Measurements from ENCODE around the gene BCL11B. TPM values are rescaled to one million over a fixed set of nuclear protein-coding genes. Genes with fewer than 3 reads are reported as not detected.

BCL11B gene
- polyA plus RNA-seq, 1 experiment = not detected

- ChIA-PET POLR2A (no interaction called here), CTCF (no interaction called here)
- no peaks in the 10 kb centered on the region for H3K27me3 ChIP-seq (ENCODE audit: control insufficient read depth, insufficient read depth, low read length)
- H3K36me3 ChIP-seq (ENCODE audit: control insufficient read depth, insufficient read depth, low read length) = no peaks in the 10 kb centered on the region
- H3K4me3 ChIP-seq (ENCODE audit: low read depth, low read length) = no peak overlapping the region
- TF ChIP-seq CTCF (IDR thresholded peaks at IDR 0.05; ENCODE audit: insufficient read depth, low read depth, low read length) = no peak
- no peak for DNase-seq (ENCODE audit: low read depth)
These were observed 60.6 kb downstream of the BCL11B start for GRCh38 chr14:99211410-99211809.

GRCh38 chr14:99210333-99210732 is 61.7 kb downstream of the BCL11B start:
- H3K4me3 ChIP-seq (ENCODE audit: low read depth, low read length) = no peak overlapping the region
- H3K36me3 ChIP-seq (ENCODE audit: control insufficient read depth, insufficient read depth, low read length) = no peaks in the 10 kb centered on the region
- no peaks in the 10 kb centered on the region for H3K27me3 ChIP-seq (ENCODE audit: control insufficient read depth, insufficient read depth, low read length)
- TF ChIP-seq CTCF (IDR thresholded peaks at IDR 0.05; ENCODE audit: insufficient read depth, low read depth, low read length) = no peak
- ChIA-PET CTCF (no interaction called here), POLR2A (no interaction called here)
- no peak for DNase-seq (ENCODE audit: low read depth)

- TF ChIP-seq CTCF (IDR thresholded peaks at IDR 0.05; ENCODE audit: insufficient read depth, low read depth, low read length) = no peak
- ChIA-PET POLR2A (no interaction called here), CTCF (no interaction called here)
- Histone ChIP-seq H3K27me3 (ENCODE audit: control insufficient read depth, insufficient read depth, low read length) (no peaks in the 10 kb centered on the region), H3K36me3 (ENCODE audit: control insufficient read depth, insufficient read depth, low read length) (no peaks in the 10 kb centered on the region), H3K4me3 (ENCODE audit: low read depth, low read length) (no peak overlapping the region)
- no peak for DNase-seq (ENCODE audit: low read depth)
These were observed 62.6 kb downstream of the BCL11B start for GRCh38 chr14:99209409-99209808.

- no peaks in the 10 kb centered on the region for H3K36me3 ChIP-seq (ENCODE audit: control insufficient read depth, insufficient read depth, low read length)
- POLR2A ChIA-PET = no interaction called here
- TF ChIP-seq CTCF (IDR thresholded peaks at IDR 0.05; ENCODE audit: insufficient read depth, low read depth, low read length) = no peak
- DNase-seq (ENCODE audit: low read depth) = no peak
- no peak overlapping the region for H3K4me3 ChIP-seq (ENCODE audit: low read depth, low read length)
- no peaks in the 10 kb centered on the region for H3K27me3 ChIP-seq (ENCODE audit: control insufficient read depth, insufficient read depth, low read length)
- CTCF ChIA-PET = no interaction called here
These were observed 63.7 kb downstream of the BCL11B start for GRCh38 chr14:99208318-99208717.

GRCh38 chr14:99207456-99207855 is 64.5 kb downstream of the BCL11B start:
- POLR2A ChIA-PET = no interaction called here
- no peak for TF ChIP-seq CTCF (IDR thresholded peaks at IDR 0.05; ENCODE audit: insufficient read depth, low read depth, low read length)
- CTCF ChIA-PET = no interaction called here
- H3K4me3 ChIP-seq (ENCODE audit: low read depth, low read length) = no peak overlapping the region
- no peak for DNase-seq (ENCODE audit: low read depth)
- no peaks in the 10 kb centered on the region for H3K27me3 ChIP-seq (ENCODE audit: control insufficient read depth, insufficient read depth, low read length)
- no peaks in the 10 kb centered on the region for H3K36me3 ChIP-seq (ENCODE audit: control insufficient read depth, insufficient read depth, low read length)

Data from BJ (cell line).